Keratinocyte (primary cell): ENCODE data around the gene REPIN1. TPM values are rescaled to one million over a fixed set of nuclear protein-coding genes. Genes with fewer than 3 reads are reported as not detected.

Source experiments
- DNase-seq: peaks from one replicate; pipeline ENCODE4 v3.0.0-alpha.2; 2011; ENCODE audit warnings: low read depth, missing footprints, low spot score
- FAIRE-seq: peaks from 2 replicates; lab custom pipeline; 2011; peaks lifted over from hg19 to GRCh38; lab: Jason Lieb, UNC
- H2AFZ ChIP-seq: 2 replicates; pipeline ENCODE4 v1.6.0; 2012; ENCODE audit warnings: low read length, control low read depth, inconsistent platforms; ENCODE audit not compliant: control insufficient read depth
- H3K27ac ChIP-seq: 2 replicates; pipeline ENCODE4 v1.5.1; 2011; ENCODE audit warnings: low read length; ENCODE audit not compliant: control insufficient read depth, insufficient read depth
- H3K27me3 ChIP-seq: 3 replicates; pipeline ENCODE4 v1.6.0; 2011; ENCODE audit warnings: low read length; ENCODE audit not compliant: control insufficient read depth, insufficient read depth; ENCODE audit errors: extremely low read depth
- H3K36me3 ChIP-seq, 2 experiments: 2 replicates in 1 of 2; 3 replicates in 1 of 2; pipeline ENCODE4 v1.5.1; 2011; ENCODE audit warnings: low read length in 2 of 2, mild to moderate bottlenecking in 1 of 2; ENCODE audit not compliant: control insufficient read depth in 2 of 2, insufficient read depth in 2 of 2; ENCODE audit errors: extremely low read depth in 1 of 2
- H3K4me1 ChIP-seq: 3 replicates; pipeline ENCODE4 v1.5.1; 2011; ENCODE audit warnings: low read length; ENCODE audit not compliant: control insufficient read depth, insufficient read depth; ENCODE audit errors: extremely low read depth
- H3K4me2 ChIP-seq: 3 replicates; pipeline ENCODE4 v1.6.0; 2011; ENCODE audit warnings: low read depth, low read length; ENCODE audit not compliant: control insufficient read depth, insufficient read depth; ENCODE audit errors: extremely low read depth
- H3K4me3 ChIP-seq, 3 experiments: fragments of 200-600 bp in 1 of 3; sonication (generic) in 1 of 3; 2 replicates in 2 of 3; 3 replicates in 1 of 3; pipeline ENCODE4 v1.5.1; 2011 to 2016; ENCODE audit warnings: low read length in 3 of 3, mild to moderate bottlenecking in 3 of 3, control low read depth in 2 of 3, inconsistent platforms in 1 of 3, low read depth in 1 of 3, mixed read lengths in 1 of 3, mixed run types in 1 of 3, moderate library complexity in 1 of 3; ENCODE audit not compliant: control insufficient read depth in 2 of 3, insufficient read depth in 2 of 3; ENCODE audit errors: extremely low read depth in 1 of 3
- H3K79me2 ChIP-seq: 2 replicates; pipeline ENCODE4 v1.6.0; 2012; ENCODE audit warnings: low read length; ENCODE audit not compliant: control insufficient read depth, insufficient read depth
- H3K9ac ChIP-seq: 3 replicates; pipeline ENCODE4 v1.6.0; 2011; ENCODE audit warnings: low read length; ENCODE audit not compliant: control insufficient read depth, insufficient read depth; ENCODE audit errors: extremely low read depth
- H3K9me1 ChIP-seq: 3 replicates; pipeline ENCODE4 v1.6.0; 2011; ENCODE audit warnings: low read length; ENCODE audit not compliant: control insufficient read depth, insufficient read depth; ENCODE audit errors: extremely low read depth
- H3K9me3 ChIP-seq: 2 replicates; pipeline ENCODE4 v1.5.1; 2012; ENCODE audit warnings: low read depth, low read length; ENCODE audit not compliant: control insufficient read depth
- H4K20me1 ChIP-seq: 3 replicates; pipeline ENCODE4 v1.6.0; 2011; ENCODE audit warnings: low read length; ENCODE audit not compliant: control insufficient read depth, insufficient read depth; ENCODE audit errors: extremely low read depth
- CTCF ChIP-seq, 3 experiments: IDR thresholded peaks in 1 of 3; conservative IDR thresholded peaks in 1 of 3; optimal IDR thresholded peaks in 1 of 3; 2 replicates in 2 of 3; 3 replicates in 1 of 3; pipeline versions ENCODE3 to v1.5.1; 2011; ENCODE audit warnings: low read length in 3 of 3, mild to moderate bottlenecking in 3 of 3, moderate library complexity in 2 of 3, control low read depth in 1 of 3, inconsistent platforms in 1 of 3; ENCODE audit not compliant: insufficient read depth in 2 of 3; ENCODE audit errors: extremely low read depth in 1 of 3
- EZH2 ChIP-seq: IDR thresholded peaks from one replicate; pipeline ENCODE4 v1.6.1; 2012; ENCODE audit warnings: inconsistent platforms, mild to moderate bottlenecking, low read length, moderate library complexity
- dilution Hi-C: fragments of 300-500 bp; cut with MboI; formaldehyde crosslinking; loops from one replicate; pipeline ENCODE4 v1.7.0; 2020; ENCODE audit warnings: low sequenced_read_pairs; ENCODE audit not compliant: extremely low pct_ligation_motif_present
- polyA plus RNA-seq, 5 experiments: library from polyadenylated mRNA; depleted of rRNA in 3 of 5; stranded (reverse) in 3 of 5; stranded (forward) in 1 of 5; unstranded in 1 of 5; fragments of >200 nt; gene quantifications; 1 replicate in 1 of 5; 2 replicates in 3 of 5; 3 replicates in 1 of 5; pipeline versions ENCODE4 v1.2.1 to v1.2.3, GENCODE V29; 2011 to 2012; ENCODE audit warnings: missing spikeins in 2 of 5, low read depth in 1 of 5, low replicate concordance in 1 of 5

Gene REPIN1
- polyA plus RNA-seq, 1 donor (not counting 4 experiments of a cell fraction or from before 2014, with no cell fraction given): 9.3 TPM

- no peak overlapping the region for H3K4me3 ChIP-seq
- H3K9me3 ChIP-seq: no peaks in the 10 kb centered on the region
- TF ChIP-seq CTCF (optimal IDR thresholded peaks at IDR 0.05 in 1 of 3, IDR thresholded peaks at IDR 0.05 in 1 of 3, conservative IDR thresholded peaks at IDR 0.05 in 1 of 3; ENCODE audit: extremely low read depth in 1 of 3, insufficient read depth in 2 of 3, low read length in 3 of 3) (no peak), EZH2 (no peak)
- peaks cover 1 to 5% of the 10 kb centered on the region in 2 experiments for H3K36me3 ChIP-seq
- dilution Hi-C loops: no loop called here
- H2AFZ ChIP-seq: no peak overlapping the region
- H3K4me1 ChIP-seq: peaks cover 28% of the 10 kb centered on the region
- DNase-seq (no peak), FAIRE-seq (no peak)
- H3K27ac ChIP-seq: no peak overlapping the region
- H3K9me1 ChIP-seq: no peaks in the 10 kb centered on the region
- no peaks in the 10 kb centered on the region for H3K27me3 ChIP-seq
- peaks cover 3% of the 10 kb centered on the region for H4K20me1 ChIP-seq
- no peak overlapping the region for H3K9ac ChIP-seq
- no peak overlapping the region for H3K4me2 ChIP-seq
- no peaks in the 10 kb centered on the region for H3K79me2 ChIP-seq
Observed at GRCh38 chr7:150370612-150371071, 2.0 kb downstream of the REPIN1 start.

GRCh38 chr7:150371131-150371995, 2.7 kb downstream of the REPIN1 start:
- H3K9me1 ChIP-seq: no peaks in the 10 kb centered on the region
- no peaks in the 10 kb centered on the region for H3K27me3 ChIP-seq
- no peak for TF ChIP-seq EZH2
- no peak for TF ChIP-seq CTCF (optimal IDR thresholded peaks at IDR 0.05 in 1 of 3, IDR thresholded peaks at IDR 0.05 in 1 of 3, conservative IDR thresholded peaks at IDR 0.05 in 1 of 3; ENCODE audit: extremely low read depth in 1 of 3, insufficient read depth in 2 of 3, low read length in 3 of 3)
- H4K20me1 ChIP-seq: peaks cover 3% of the 10 kb centered on the region
- peaks cover 1 to 5% of the 10 kb centered on the region in 2 experiments for H3K36me3 ChIP-seq
- no peak for DNase-seq
- H3K27ac ChIP-seq: no peak overlapping the region
- H2AFZ ChIP-seq: no peak overlapping the region
- no peak overlapping the region for H3K4me3 ChIP-seq
- H3K9me3 ChIP-seq: no peaks in the 10 kb centered on the region
- no peak for FAIRE-seq
- no peak overlapping the region for H3K9ac ChIP-seq
- no peak overlapping the region for H3K4me2 ChIP-seq
- peaks cover 28% of the 10 kb centered on the region for H3K4me1 ChIP-seq
- dilution Hi-C loops: no loop called here
- no peaks in the 10 kb centered on the region for H3K79me2 ChIP-seq
